Endodermal cell (in vitro differentiated cells): ENCODE data around the gene KRT20. TPM values are rescaled to one million over a fixed set of nuclear protein-coding genes. Genes with fewer than 3 reads are reported as not detected.

Experiments used
- DNase-seq: peaks from one replicate; pipeline ENCODE4 v3.0.0-alpha.2; 2017
- H3K27ac ChIP-seq: 2 replicates; pipeline ENCODE4 v1.5.1; 2013; ENCODE audit warnings: mild to moderate bottlenecking, low read depth, low read length, moderate library complexity
- H3K27me3 ChIP-seq: 2 replicates; pipeline ENCODE4 v1.6.1; 2013; ENCODE audit warnings: mild to moderate bottlenecking, low read length, moderate library complexity; ENCODE audit not compliant: insufficient read depth, control insufficient read depth, poor library complexity, severe bottlenecking
- H3K36me3 ChIP-seq: 2 replicates; pipeline ENCODE4 v1.7.0; 2013; ENCODE audit warnings: mild to moderate bottlenecking, low read length, moderate library complexity; ENCODE audit not compliant: control insufficient read depth, insufficient read depth
- H3K4me1 ChIP-seq: one replicate; pipeline ENCODE4 v1.7.0; 2013; ENCODE audit warnings: low read length; ENCODE audit not compliant: control insufficient read depth, insufficient read depth
- H3K4me3 ChIP-seq: 2 replicates; pipeline ENCODE4 v1.5.1; 2013; ENCODE audit warnings: mild to moderate bottlenecking, low read length, moderate library complexity
- H3K9ac ChIP-seq: 2 replicates; pipeline ENCODE4 v1.6.1; 2013; ENCODE audit warnings: mild to moderate bottlenecking, low read length, moderate library complexity; ENCODE audit not compliant: poor library complexity, severe bottlenecking; ENCODE audit errors: extremely low read depth
- H3K9me3 ChIP-seq: 2 replicates; pipeline ENCODE4 v1.6.1; 2013; ENCODE audit warnings: mild to moderate bottlenecking, low read length, moderate library complexity; ENCODE audit not compliant: control insufficient read depth
- H3K27ac Mint-ChIP-seq: 2 replicates; pipeline ENCODE4 v1.8.0; 2020; ENCODE audit warnings: mixed read lengths
- H3K27me3 Mint-ChIP-seq: 2 replicates; pipeline ENCODE4 v1.8.0; 2021; ENCODE audit warnings: mild to moderate bottlenecking, mixed read lengths; ENCODE audit not compliant: insufficient read depth
- H3K36me3 Mint-ChIP-seq: 2 replicates; pipeline ENCODE4 v1.8.0; 2020; ENCODE audit warnings: low read depth, mixed read lengths
- H3K4me1 Mint-ChIP-seq: 2 replicates; pipeline ENCODE4 v1.8.0; 2020; ENCODE audit warnings: mixed read lengths
- H3K4me3 Mint-ChIP-seq: 2 replicates; pipeline ENCODE4 v1.8.0; 2020; ENCODE audit warnings: mild to moderate bottlenecking, moderate library complexity, mixed read lengths
- H3K9me3 Mint-ChIP-seq: 2 replicates; pipeline ENCODE4 v1.8.0; 2020; ENCODE audit warnings: mild to moderate bottlenecking, mixed read lengths
- WGBS, 2 experiments: methylation state at CpG; one replicate each; pipeline versions ENCODE4 v1.1.5 to v1.1.7; 2013; ENCODE audit warnings: missing lambda C conversion rate in 2 of 2, mixed read lengths in 1 of 2; ENCODE audit not compliant: insufficient coverage in 1 of 2, insufficient read length in 1 of 2; 5-methylcytosine and 5-hydroxymethylcytosine counted together
- total RNA-seq, 2 donors: library from RNA; stranded (reverse); fragmentation: NEBNext Ultra II Directional in 1 of 2; extraction: Animal tissue kit (Norgen Biotek cat#: 25700) in 1 of 2; gene quantifications; 2 replicates in 1 of 2; 3 replicates in 1 of 2; pipeline ENCODE4 v1.2.1, GENCODE V29; 2021
- TF ChIP-seq, protein P1 (sequence below): fragments of 200-600 bp; sonication (generic); conservative IDR thresholded peaks from 2 replicates; pipeline ENCODE4 v1.5.0; 2021; ENCODE audit warnings: antibody characterized with exemption, mild to moderate bottlenecking

The KRT20 gene
- total RNA-seq, 2 donors from 2014 or later = not detected

DNA sequence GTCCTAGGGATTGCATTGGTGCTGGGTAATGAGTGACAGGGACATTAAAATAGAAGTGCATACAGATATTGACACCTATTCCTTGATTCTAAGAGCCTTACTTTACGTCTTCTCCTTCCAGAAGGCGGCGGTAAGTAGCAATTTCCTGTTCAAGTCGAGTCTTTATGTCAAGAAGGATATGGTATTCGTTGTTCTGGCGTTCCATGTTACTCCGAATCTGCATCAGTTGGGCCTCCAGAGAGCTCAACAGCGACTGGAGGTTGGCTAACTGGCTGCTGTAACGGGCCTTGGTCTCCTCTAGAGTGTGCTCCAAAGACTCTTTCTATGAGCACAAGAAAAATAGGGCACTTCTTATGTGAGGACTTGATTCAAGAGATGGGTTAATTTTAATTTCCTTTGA, 7.0 kb downstream of the KRT20 start:
- Histone ChIP-seq H3K4me3 (no peak overlapping the region), H3K9me3 (peaks cover 7% of the 10 kb centered on the region), H3K27ac (no peak overlapping the region), H3K36me3 (no peaks in the 10 kb centered on the region), H3K9ac (no peak overlapping the region), H3K27me3 (no peaks in the 10 kb centered on the region), H3K4me1 (no peaks in the 10 kb centered on the region)
- TF ChIP-seq, protein P1, sequence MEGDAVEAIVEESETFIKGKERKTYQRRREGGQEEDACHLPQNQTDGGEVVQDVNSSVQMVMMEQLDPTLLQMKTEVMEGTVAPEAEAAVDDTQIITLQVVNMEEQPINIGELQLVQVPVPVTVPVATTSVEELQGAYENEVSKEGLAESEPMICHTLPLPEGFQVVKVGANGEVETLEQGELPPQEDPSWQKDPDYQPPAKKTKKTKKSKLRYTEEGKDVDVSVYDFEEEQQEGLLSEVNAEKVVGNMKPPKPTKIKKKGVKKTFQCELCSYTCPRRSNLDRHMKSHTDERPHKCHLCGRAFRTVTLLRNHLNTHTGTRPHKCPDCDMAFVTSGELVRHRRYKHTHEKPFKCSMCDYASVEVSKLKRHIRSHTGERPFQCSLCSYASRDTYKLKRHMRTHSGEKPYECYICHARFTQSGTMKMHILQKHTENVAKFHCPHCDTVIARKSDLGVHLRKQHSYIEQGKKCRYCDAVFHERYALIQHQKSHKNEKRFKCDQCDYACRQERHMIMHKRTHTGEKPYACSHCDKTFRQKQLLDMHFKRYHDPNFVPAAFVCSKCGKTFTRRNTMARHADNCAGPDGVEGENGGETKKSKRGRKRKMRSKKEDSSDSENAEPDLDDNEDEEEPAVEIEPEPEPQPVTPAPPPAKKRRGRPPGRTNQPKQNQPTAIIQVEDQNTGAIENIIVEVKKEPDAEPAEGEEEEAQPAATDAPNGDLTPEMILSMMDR = no peak
- H3K4me3 Mint-ChIP-seq = no peak overlapping the region
- no peaks in the 10 kb centered on the region for H3K27me3 Mint-ChIP-seq
- H3K4me1 Mint-ChIP-seq = peaks cover 9% of the 10 kb centered on the region
- H3K9me3 Mint-ChIP-seq = no peaks in the 10 kb centered on the region
- 91 to 93% methylated on average over 9 of the region's 9 CpGs for WGBS, 2 experiments
- no peaks in the 10 kb centered on the region for H3K36me3 Mint-ChIP-seq
- DNase-seq = no peak
- no peak overlapping the region for H3K27ac Mint-ChIP-seq

DNA sequence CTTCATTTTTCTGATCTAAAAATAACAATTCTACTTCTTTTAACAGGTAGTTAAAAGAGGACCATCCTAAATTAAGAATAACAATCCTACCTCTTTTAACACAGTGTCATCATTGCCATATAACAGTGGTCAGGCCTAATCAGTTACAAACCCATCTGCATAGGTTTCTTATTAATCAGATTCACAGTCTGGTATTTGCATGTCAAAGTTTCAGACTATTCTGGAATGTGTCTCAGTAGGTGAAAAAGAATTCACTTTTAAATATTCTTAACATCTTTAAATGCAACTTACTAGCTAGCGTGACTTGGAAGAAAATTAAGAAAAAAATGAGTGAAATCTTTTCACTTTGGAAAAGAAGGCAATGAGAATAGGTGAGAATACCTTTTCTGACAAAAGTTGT, 11.2 kb downstream of the KRT20 start:
- no peaks in the 10 kb centered on the region for H3K36me3 ChIP-seq
- Mint-ChIP-seq H3K9me3 (no peaks in the 10 kb centered on the region), H3K27me3 (no peaks in the 10 kb centered on the region), H3K4me3 (no peak overlapping the region), H3K27ac (no peak overlapping the region), H3K36me3 (no peaks in the 10 kb centered on the region), H3K4me1 (peaks cover 13% of the 10 kb centered on the region)
- no peaks in the 10 kb centered on the region for H3K4me1 ChIP-seq
- no peak overlapping the region for H3K4me3 ChIP-seq
- peaks cover 7% of the 10 kb centered on the region for H3K9me3 ChIP-seq
- H3K27me3 ChIP-seq = no peaks in the 10 kb centered on the region
- H3K9ac ChIP-seq = no peak overlapping the region
- TF ChIP-seq, protein P1 = no peak
- 92% methylated on average over 1 of the region's 1 CpG; no CpG with 5 or more reads in 1 of the 2 experiments for whole genome bisulfite sequencing, 2 experiments
- DNase-seq = no peak
- H3K27ac ChIP-seq = no peak overlapping the region

DNA sequence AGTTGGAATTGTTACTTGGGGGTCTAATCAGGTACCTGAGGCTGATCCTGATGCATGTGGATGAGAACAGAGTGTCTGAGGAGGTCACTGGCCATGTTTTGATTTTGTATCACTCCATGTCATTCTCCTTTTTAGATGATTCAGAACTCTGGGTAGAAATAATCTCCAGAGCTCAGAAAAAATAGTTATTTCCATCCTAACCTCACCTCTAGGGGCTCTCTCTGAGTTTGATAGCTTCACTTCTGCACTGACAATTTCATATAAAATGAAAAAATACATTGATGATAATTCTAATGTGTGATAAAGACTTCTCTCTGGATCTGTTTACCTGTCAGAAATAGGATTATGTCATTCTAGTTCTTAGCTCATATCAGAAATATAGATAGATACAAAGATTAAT, 11.8 kb downstream of the KRT20 start:
- H3K27ac Mint-ChIP-seq = no peak overlapping the region
- Histone ChIP-seq H3K9ac (no peak overlapping the region), H3K4me1 (no peaks in the 10 kb centered on the region), H3K4me3 (no peak overlapping the region), H3K9me3 (peaks cover 7% of the 10 kb centered on the region), H3K27me3 (no peaks in the 10 kb centered on the region), H3K36me3 (no peaks in the 10 kb centered on the region), H3K27ac (no peak overlapping the region)
- H3K4me1 Mint-ChIP-seq = peaks cover 9% of the 10 kb centered on the region
- no peak overlapping the region for H3K4me3 Mint-ChIP-seq
- TF ChIP-seq, protein P1 = peak; percentile 38
- no peaks in the 10 kb centered on the region for H3K36me3 Mint-ChIP-seq
- H3K9me3 Mint-ChIP-seq = no peaks in the 10 kb centered on the region
- no peaks in the 10 kb centered on the region for H3K27me3 Mint-ChIP-seq
- no peak for DNase-seq
